K562 (cell line): ENCODE results near the gene NKAIN1. TPM values are rescaled to one million over a fixed set of nuclear protein-coding genes. Genes with fewer than 3 reads are reported as not detected.
A peak's percentile ranks its signal among the peaks of the same experiment; 100 is the strongest.

ENCODE experiments used
- ARID4B ChIP-seq: sonication (generic); formaldehyde crosslinking; IDR thresholded peaks from 2 replicates; pipeline ENCODE4 v1.8.0; 2022; ENCODE audit warnings: mild to moderate bottlenecking, missing genetic modification reagents
- CAMTA2 ChIP-seq: fragments of 250-450 bp; sonication (Bioruptor Pico); conservative IDR thresholded peaks from 2 replicates; pipeline ENCODE4 v1.5.1; 2022
- CLOCK ChIP-seq: fragments of 250-450 bp; sonication (Bioruptor Pico); IDR thresholded peaks from 2 replicates; pipeline ENCODE4 v1.4.0; 2020; ENCODE audit warnings: mild to moderate bottlenecking, moderate library complexity, borderline replicate concordance
- DMBX1 ChIP-seq: fragments of 250-450 bp; sonication (Bioruptor Pico); IDR thresholded peaks from 2 replicates; pipeline ENCODE4 v1.8.0; 2022; ENCODE audit warnings: inconsistent platforms, mild to moderate bottlenecking, moderate library complexity, borderline replicate concordance
- HDAC8 ChIP-seq: fragments of 450-650 bp; IDR thresholded peaks from 2 replicates; pipeline ENCODE4 v1.6.1; 2016; ENCODE audit warnings: mild to moderate bottlenecking, missing genetic modification characterization, moderate library complexity, missing compliant biosample characterization
- KHSRP ChIP-seq: fragments of 450-650 bp; IDR thresholded peaks from 2 replicates; pipeline ENCODE4 v1.6.1; 2017
- NONO ChIP-seq, 2 experiments: fragments of 200-400 bp in 1 of 2; fragments of 450-650 bp in 1 of 2; formaldehyde crosslinking in 1 of 2; IDR thresholded peaks; 2 replicates each; pipeline ENCODE4 v1.6.1; 2017; ENCODE audit warnings: low read depth in 2 of 2, mild to moderate bottlenecking in 2 of 2, moderate library complexity in 2 of 2, low read length in 1 of 2
- NRF1 ChIP-seq, 2 experiments: fragments of 450-650 bp; IDR thresholded peaks in 1 of 2; conservative IDR thresholded peaks in 1 of 2; 2 replicates each; pipeline ENCODE4 v1.6.1; 2014; ENCODE audit warnings: mild to moderate bottlenecking in 2 of 2
- RERE ChIP-seq: sonication (generic); formaldehyde crosslinking; IDR thresholded peaks from 2 replicates; pipeline ENCODE4 v1.8.0; 2023; ENCODE audit warnings: missing genetic modification reagents, mild to moderate bottlenecking, borderline replicate concordance
- TEAD4 ChIP-seq, 2 experiments: sonication (generic) in 1 of 2; formaldehyde crosslinking in 1 of 2; IDR thresholded peaks; 2 replicates each; pipeline versions ENCODE4 v1.6.1 to v1.8.0; 2012 to 2022; ENCODE audit warnings: borderline replicate concordance in 1 of 2, inconsistent platforms in 1 of 2, low read length in 1 of 2, mild to moderate bottlenecking in 1 of 2, missing genetic modification reagents in 1 of 2
- ZNF124 ChIP-seq: sonication (generic); formaldehyde crosslinking; IDR thresholded peaks from 2 replicates; pipeline ENCODE4 v1.8.1; 2022; ENCODE audit warnings: missing genetic modification reagents
- ZNF79 ChIP-seq: fragments of 250-450 bp; sonication (Bioruptor Pico); IDR thresholded peaks from 2 replicates; pipeline ENCODE4 v1.4.0; 2020; ENCODE audit warnings: low read depth, mild to moderate bottlenecking, moderate library complexity
- ZSCAN32 ChIP-seq: fragments of 450-650 bp; formaldehyde crosslinking; IDR thresholded peaks from 2 replicates; pipeline ENCODE4 v1.4.0; 2020; ENCODE audit warnings: mild to moderate bottlenecking, moderate library complexity
- polyA plus RNA-seq, 8 experiments: library from polyadenylated mRNA; depleted of rRNA in 4 of 8; stranded (reverse) in 5 of 8; unstranded in 3 of 8; fragments of >200 nt; fragmentation: Nextera tagmentation in 2 of 8; fragmentation: Illumina TruSeq in 1 of 8; extraction: Ambion mirVana in 2 of 8; extraction: Trizol in 1 of 8; gene quantifications; 2 replicates each; pipeline versions ENCODE4 v1.2.1 to v1.2.3, GENCODE V29; 2011 to 2014; ENCODE audit warnings: inconsistent platforms in 1 of 8, missing spikeins in 1 of 8
- total RNA-seq, 7 experiments: library from RNA; depleted of rRNA in 6 of 7; stranded (reverse); fragments of >200 nt in 6 of 7; fragmentation: Illumina TruSeq in 2 of 7; extraction: Trizol in 2 of 7; gene quantifications; 2 replicates each; pipeline versions ENCODE4 v1.2.1 to v1.2.3, GENCODE V29; 2011 to 2021; ENCODE audit warnings: low replicate concordance in 1 of 7

Gene NKAIN1
- total and polyA plus RNA-seq, 9 of the 15 experiments (the other 6 are each of a cell fraction or from before 2014, with no cell fraction given), result 0.03 to 0.22 (median 0.04) TPM; not detected in 3

- TF ChIP-seq CLOCK (CRISPR knock-in tag) (no peak), ZNF79 (CRISPR knock-in tag) (no peak), KHSRP (no peak), ARID4B (CRISPR knock-in tag) (peak; percentile 95), TEAD4 (IDR thresholded peaks at IDR 0.05; ENCODE audit: low read length) (0 out of 2 replicates have a peak, but pooled peaks have one; percentile 11), TEAD4 (CRISPR knock-in tag; IDR thresholded peaks at IDR 0.05; ENCODE audit: borderline replicate concordance) (no peak), DMBX1 (no peak), HDAC8 (tag) (peak; percentile 79; the same call in 1 of the 2 replicates), NRF1 (conservative IDR thresholded peaks at IDR 0.05 in 1 of 2, IDR thresholded peaks at IDR 0.05 in 1 of 2) (peak; percentile 75 to 80), RERE (CRISPR knock-in tag) (no peak), NONO (IDR thresholded peaks at IDR 0.05; ENCODE audit: low read depth in 2 of 2, low read length in 1 of 2) (peak in 1 of 2 experiments; percentile 23; a peak in 1 of 4 replicates), ZSCAN32 (CRISPR knock-in tag) (no peak), ZNF124 (CRISPR knock-in tag) (0 out of 2 replicates have a peak, but pooled peaks have one; percentile 47), CAMTA2 (CRISPR knock-in tag) (no peak)
These were observed 58.0 kb downstream of the NKAIN1 start (continued) for GRCh38 chr1:31181515-31182343.
